ENCODE results near the gene FAM20B.
"Not testable (repeated sequence)": the region's sequence is repeated elsewhere in the genome, so short reads cannot be mapped to it uniquely, and the experiment has no call there.

FAM20B gene

DNA sequence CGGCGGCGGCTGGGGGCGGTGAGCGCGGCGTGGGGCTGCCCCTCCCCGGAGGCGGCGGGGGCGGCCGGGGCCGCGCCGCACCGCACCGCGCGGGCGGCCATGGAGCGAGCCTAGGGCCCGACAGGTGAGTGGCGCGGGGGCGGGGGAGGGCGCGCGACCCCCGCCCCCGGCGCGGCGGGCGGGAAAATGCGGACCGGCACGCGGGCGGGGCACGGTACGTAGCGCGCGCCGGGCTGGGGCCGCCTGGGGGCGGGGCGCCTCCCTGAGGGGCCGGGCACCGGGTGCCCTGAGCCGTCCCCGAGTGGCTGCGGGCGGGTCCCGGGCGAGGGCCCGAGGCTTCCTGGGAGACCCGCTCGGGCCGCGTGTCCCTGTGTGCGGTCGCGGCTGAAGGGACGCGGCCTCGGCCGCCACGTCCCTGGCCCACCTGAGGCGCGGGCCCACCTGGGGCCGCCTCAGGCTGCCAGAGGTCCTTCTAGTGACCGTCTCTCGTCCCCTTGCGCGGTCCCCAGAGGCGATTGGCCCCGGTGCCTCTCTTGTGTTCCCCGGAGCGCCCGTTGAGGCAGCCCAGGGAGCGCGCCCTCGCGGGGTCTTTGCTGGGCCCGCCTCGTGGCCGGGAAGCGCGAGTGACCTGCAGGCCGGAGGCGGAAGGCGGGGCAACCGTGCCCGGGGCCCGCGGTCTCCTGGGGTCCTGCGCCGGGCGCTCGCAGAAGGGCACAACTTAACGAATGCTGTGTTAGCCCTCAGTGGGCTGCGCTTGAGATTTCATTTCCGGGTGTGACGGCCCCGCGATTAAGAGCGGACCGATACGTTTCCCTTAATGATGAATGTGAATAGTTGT, 500 bp downstream of the FAM20B start:
- peak; percentile 94 for DNase-seq

DNA sequence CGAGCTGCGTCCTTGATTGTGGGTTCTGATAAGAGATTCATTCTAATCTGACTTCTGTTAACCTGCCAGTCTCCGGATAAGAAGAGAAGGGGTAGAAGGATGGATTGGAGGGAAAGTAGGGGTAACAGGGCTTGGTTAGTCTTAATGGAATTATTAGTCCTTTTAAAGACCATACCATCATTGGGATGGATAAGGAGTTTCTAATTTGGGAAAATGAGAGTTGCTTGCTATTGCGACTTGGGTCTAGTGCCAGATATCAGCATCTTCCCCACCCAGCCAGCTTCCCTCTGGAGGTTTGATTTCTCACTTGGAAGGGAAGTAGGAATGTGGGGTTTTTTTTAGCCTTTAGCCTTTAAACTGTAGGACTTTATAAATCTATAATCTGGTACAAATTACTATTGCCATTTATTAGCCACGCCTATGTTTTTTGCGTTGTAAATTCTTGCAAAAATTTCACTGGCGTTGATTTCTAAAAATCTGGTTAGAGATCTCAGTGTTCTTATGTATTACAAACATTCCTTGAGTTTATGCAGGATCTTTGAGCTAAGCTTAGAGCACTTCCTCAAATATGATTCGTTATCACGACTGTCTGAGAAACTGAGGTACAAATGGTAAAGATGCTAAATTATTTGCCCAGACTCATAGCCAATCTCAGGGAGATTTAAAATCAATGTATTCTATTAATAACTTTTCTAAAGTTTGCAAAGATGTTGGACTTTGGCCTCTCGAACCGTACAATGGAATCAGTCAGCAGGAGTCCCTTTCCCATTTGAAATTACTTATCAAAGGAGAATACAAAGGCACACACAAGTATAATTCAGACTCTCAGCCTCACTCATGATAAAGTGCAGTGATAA, 1.3 kb downstream of the FAM20B start:
- DNase-seq: no peak

- DNase-seq: peak; percentile 25
Observed at GRCh38 chr1:179029321-179029759, 3.6 kb downstream of the FAM20B start.

DNA sequence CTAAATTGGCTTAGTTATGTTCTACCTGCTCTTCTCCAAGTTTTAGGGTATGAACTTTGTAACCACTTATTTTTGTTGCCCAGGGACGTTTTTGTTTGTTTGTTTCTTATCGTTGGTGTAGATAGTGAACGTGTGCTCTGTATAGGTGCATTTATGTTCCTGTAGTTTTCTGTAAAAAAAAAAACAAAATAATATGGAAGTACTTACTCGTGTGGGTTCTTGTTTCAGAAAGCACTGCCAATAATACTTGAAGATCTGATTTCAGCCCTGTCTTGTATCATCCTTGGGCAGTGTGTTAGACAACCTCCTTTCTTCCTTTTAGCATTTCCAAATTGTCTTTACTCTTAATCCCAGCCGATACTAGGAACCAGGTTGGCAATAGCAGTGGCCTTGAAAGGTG, 4.4 kb downstream of the FAM20B start:
- no peak for DNase-seq

GRCh38 chr1:179030683-179031082, 5.0 kb downstream of the FAM20B start:
- DNase-seq: no peak

DNA sequence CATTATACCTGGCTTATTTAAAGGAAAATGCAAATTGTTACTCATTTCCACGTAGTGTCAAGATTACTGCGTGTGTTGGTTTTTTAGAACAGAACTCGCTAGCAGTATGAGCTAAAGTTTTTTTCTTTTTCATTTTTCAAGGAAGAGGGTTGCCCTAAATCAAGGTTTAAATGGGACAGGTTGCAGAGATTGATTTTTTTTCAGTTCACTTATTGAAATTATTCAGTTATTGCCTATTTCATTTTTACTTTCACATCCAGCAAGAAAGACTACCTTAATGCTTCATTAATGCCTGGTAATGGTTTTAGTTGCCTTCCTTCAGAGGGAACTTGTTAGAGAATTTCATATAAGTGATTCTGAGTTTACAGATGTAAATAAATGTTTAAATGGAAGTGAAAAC, 5.6 kb downstream of the FAM20B start:
- DNase-seq: no peak

- no peak for DNase-seq
Observed at GRCh38 chr1:179031855-179032513, 6.3 kb downstream of the FAM20B start.

GRCh38 chr1:179034720-179035119, 9.0 kb downstream of the FAM20B start:
- DNase-seq: no peak

- DNase-seq: no peak
Observed at GRCh38 chr1:179036844-179037465, 11.3 kb downstream of the FAM20B start.

GRCh38 chr1:179038528-179039281, 13.0 kb downstream of the FAM20B start:
- DNase-seq: no peak

DNA sequence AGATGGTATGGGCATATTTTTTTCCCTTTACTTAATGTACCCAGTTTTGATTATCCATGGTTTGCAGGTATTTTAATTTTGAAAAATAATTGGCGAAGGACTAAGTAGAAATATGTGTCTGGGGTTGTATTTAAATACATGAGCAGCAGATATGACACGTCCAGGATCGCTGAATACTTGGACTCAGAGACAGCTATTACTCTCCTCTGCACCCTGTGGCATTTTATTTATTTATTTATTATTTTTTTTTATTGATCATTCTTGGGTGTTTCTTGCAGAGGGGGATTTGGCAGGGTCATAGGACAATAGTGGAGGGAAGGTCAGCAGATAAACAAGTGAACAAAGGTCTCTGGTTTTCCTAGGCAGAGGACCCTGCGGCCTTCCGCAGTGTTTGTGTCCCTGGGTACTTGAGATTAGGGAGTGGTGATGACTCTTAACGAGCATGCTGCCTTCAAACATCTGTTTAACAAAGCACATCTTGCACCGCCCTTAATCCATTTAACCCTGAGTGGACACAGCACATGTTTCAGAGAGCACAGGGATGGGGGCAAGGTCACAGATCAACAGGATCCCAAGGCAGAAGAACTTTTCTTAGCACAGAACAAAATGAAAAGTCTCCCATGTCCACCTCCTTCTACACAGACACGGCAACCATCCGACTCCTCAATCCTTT, 13.9 kb downstream of the FAM20B start:
- DNase-seq: not testable (repeated sequence)

- not testable (repeated sequence) for DNase-seq
Observed at GRCh38 chr1:179040175-179040551, 14.5 kb downstream of the FAM20B start.

- DNase-seq: no peak
Observed at GRCh38 chr1:179042087-179042486, 16.4 kb downstream of the FAM20B start.

DNA sequence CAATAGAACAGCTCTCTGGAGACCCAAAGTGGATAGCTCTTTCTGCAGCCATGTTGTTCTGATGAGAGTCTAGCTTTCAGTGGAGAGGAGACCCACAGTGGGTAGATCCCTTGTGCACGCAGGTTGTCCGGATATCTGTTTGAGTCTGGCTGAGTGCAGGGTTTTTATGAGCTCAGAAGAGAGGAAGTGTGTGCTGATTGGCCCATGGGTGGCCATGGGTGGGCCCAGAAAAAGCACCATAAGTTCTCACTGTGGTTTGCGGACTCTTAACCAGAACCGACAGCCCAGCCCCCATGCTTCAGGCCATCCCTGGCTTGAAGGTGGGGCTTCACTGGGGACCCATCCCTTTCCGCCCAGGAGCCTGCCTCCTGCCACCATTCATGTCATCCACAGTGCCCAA, 17.0 kb downstream of the FAM20B start:
- DNase-seq: no peak

GRCh38 chr1:179043266-179043665, 17.6 kb downstream of the FAM20B start:
- no peak for DNase-seq

GRCh38 chr1:179043907-179044306, 18.2 kb downstream of the FAM20B start:
- no peak for DNase-seq

GRCh38 chr1:179046808-179047635, 21.3 kb downstream of the FAM20B start:
- DNase-seq: no peak

- no peak for DNase-seq
Observed at GRCh38 chr1:179047636-179047997, 21.9 kb downstream of the FAM20B start.

- no peak for DNase-seq
Observed at GRCh38 chr1:179048339-179049124, 22.8 kb downstream of the FAM20B start.

- DNase-seq: no peak
Observed at GRCh38 chr1:179052776-179053175, 27.1 kb downstream of the FAM20B start.

Measured in NCI-H82 (cell line).